Kidney tubule cell (primary cell): ENCODE data around the gene SOX10.
"Not testable (repeated sequence)": the region's sequence is repeated elsewhere in the genome, so short reads cannot be mapped to it uniquely, and the experiment has no call there.

Source experiments
- DNase-seq: peaks from one replicate; pipeline ENCODE4 v3.0.0-alpha.2; 2018; ENCODE audit warnings: low spot score

Gene SOX10

GRCh38 chr22:37985751-37986281 lies 1.5 kb upstream of the SOX10 start:
- no peak for DNase-seq

DNA sequence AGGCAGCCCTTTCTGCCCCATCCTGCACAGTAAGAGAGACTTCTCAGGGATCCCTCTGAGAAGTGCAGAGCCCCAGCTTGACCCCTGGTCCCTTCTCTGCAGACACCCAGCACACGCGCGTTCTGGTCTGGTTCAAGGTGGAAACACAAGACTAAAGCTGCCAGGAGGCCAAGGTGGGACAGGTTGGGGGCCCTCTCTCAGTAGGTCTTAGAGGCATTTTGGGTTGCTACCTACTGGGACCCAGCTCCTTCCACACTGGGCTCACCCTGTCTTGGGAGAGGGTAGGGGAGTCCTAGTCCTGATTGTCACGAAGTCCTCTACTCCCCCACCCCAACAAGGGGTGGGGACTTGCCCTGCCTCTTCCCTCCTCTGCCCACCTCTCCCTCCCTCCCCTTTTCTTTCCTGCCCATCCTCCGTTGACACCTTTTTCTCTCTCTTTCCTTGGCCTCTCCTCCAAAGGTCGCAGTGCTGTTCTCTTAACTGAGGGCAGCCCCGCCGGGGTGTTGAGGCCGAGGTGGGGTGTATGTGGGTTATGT lies 763 bp upstream of the SOX10 start:
- no peak for DNase-seq

DNA sequence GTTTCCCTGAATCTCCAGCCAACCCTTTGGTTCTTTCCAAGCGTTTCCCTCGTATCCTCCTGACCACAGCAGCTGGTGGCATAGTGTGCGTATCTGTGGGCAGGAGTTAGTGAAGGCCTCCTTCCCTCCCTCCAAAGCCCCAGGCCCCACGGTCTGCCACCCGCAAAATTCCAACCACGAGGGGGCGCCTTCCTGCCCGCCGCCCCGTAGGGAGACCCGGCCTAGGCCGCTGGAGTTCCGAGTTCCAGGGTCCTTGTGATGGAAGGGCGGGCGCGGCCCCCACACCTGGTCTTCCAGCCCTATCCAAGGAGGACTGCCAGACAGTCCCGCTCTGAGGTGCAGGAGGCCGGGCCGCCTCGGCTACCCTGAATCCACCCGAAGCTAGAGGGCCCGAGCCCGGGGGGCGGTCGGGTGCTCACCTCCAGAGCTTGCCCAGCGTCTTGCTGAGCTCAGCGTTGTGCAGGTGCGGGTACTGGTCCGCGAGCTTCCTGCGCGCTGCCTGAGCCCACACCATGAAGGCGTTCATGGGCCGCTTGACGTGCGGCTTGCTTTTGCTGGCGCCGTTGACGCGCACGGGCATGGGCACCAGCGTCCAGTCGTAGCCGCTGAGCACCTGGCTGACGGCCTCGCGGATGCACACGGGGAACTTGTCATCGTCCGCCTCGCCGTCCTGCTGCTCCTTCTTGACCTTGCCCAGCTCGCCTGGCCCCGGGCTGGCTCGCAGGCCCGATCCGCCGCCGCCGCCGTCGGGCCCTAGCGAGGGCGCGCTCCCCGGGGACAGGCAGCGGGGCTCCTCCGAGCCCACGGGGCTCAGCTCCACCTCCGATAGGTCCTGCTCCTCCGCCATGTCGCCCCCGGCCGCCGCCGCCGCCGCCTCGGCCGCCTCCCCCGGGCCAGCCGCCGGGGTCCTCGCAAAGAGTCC lies 1.2 kb downstream of the SOX10 start:
- no peak for DNase-seq

GRCh38 chr22:37982151-37982785 lies 2.1 kb downstream of the SOX10 start:
- no peak for DNase-seq

DNA sequence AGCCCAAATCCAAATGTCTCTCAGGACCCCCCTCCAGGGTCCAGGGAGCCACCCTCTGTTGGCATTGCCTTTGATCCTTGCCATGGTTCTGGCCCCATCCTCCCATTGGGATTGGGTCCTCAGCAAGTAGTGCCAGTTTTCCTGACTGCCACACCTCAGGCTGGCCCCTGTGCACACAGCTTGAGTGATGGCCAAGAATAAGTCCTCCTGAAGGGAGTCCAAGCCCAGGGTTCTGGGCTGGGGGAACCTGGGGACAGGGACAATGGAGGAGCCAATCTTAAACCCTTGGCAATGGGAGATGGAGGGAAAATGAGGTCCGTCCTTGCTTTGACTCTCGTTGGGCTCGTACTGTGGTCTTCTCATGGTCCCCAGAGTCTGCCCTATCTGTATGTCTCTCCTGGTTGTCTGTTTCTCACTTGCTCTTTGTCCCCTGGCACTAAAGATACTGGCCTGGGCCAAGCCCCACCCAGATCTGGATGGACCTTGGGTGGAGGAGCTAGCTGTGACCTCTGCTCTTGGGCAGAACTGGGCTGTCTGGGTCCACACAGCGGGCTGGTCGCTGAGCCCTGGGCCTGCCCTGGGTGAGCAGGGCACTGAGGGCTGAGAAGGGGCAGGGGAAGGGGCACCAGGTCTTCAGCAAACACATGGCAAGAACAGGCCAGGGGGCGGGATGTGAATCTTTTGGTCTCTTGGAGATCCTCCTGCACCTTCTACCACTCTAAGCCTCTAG lies 2.9 kb downstream of the SOX10 start:
- DNase-seq: no peak

- no peak for DNase-seq
Measured at GRCh38 chr22:37979782-37980181, 4.6 kb downstream of the SOX10 start.

GRCh38 chr22:37976547-37976946 lies 7.8 kb downstream of the SOX10 start:
- DNase-seq: no peak

GRCh38 chr22:37976022-37976421 lies 8.3 kb downstream of the SOX10 start:
- not testable (repeated sequence) for DNase-seq

DNA sequence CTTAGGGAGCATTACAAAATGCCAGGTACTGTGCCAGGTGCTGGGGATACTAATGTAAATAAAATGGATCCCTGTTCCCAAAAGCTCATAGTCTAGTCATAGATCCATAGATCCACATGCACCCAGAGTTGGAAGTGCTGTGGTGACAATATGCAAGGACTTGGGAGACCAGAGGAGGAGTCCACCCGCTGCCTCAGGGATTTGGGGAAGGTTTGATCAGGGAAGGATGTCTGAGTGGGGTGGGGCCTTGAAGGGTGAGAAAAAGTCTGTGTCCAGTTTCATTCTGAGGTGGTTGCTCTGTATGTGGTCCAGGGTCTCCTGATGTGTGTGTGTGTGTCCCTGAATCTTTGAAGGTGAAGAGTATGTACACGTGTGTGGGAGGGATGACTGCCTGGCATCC lies 9.2 kb downstream of the SOX10 start:
- no peak for DNase-seq

GRCh38 chr22:37973271-37974170 lies 10.8 kb downstream of the SOX10 start:
- no peak for DNase-seq

DNA sequence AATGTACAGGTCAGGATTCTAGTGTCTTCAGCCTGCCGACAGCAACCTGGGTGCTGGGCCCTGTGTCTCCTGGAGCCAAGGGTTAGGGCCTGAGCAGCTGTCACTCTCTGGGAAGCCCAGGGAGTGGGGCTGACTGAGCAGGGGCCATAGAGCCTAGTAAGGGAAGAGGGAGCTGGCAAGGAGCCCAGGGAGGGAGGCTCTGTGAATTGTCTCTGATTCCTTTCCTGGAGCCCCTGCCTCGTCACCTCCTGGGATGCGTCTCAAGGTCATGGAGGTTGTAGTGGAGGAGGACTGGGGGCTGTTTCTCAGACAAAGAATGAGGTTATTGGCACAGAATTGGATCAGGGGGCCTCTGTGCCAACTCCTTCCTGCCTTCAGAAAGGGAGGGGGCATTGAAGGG lies 11.8 kb downstream of the SOX10 start:
- no peak for DNase-seq

DNA sequence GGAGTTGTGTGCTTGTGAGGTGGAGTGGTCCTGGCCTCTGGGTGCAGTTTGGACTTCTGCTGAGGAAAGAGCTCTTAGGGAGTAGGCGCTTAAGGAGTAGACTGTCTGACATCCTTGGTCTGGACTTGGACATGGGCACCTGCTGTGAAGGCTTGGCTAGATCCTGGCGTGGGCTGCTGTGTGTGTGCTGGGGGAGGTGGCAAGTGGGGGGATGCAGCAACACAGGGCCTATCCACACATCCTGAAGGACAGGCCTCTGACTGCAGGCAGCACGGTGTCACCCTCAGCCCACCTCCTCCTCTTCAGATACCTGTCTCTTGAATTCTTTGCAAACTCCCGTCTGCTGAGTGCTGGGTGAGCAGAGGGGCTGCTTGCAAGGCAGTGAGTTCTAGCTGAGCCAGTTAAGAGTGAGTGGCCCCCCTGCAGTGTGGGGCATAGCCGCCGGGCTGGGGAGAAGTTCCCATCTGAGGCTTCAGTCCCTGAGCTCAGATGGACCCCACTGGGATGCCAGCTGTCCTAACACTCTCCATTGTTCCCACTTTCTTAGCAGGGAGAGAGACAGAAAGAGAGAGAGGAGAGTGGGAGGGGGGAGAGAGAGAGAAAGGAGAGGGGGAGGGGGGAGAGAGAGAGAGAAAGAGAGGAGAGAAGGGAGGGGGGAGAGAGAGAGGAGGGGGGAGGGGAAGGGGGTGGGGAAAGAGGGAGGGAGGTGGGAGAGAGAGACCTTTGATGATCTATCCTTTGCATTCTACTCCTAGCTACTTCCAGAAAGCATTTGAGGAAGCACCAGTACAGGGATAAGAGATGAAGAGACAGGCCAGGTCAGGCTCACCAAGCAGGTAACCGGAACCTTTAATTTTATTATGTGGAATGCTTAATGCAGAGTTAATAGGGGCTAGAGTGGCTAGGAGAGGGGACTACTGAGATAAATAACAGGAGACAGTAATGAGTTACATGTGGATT lies 12.6 kb downstream of the SOX10 start:
- no peak for DNase-seq

GRCh38 chr22:37970864-37971263 lies 13.5 kb downstream of the SOX10 start:
- DNase-seq: no peak

DNA sequence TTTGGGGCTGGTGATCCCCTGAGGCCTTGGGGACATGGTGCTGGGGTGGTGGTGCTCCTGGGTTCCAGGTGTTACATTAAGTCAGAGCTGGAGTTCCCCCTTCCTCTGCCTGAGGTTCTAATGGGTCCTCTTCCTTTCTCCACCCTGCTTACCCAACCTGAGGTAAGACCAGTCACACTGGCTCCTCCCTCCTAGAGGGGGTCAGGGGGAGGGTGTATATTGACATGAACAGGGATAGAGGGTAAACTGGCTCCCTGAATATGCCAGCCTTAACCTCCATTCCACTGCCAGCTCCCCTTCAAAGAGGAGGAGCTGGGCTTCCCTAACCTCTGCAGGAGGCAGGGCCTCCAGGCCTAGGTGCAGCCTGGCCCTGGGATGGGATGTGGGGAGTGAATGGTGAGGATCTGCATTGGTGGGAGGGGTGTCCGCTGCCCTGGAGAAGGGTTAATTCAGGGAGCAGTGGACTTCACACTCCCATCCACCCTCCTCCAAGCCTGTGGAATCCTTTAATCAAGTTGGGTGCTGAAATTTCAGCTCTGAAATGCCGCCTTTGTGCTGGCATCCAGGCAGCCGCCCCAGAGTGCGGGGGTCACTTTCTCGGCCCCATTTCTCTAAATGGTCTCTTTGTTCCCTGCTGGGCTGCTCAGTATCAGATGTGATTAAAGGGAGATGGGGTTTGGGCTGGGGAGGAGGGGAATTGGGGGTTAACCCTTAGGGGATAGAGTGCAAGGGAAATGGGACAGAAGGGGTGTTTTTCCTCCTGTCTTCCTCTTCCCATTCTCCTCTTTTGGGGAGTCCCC lies 15.7 kb downstream of the SOX10 start:
- no peak for DNase-seq

DNA sequence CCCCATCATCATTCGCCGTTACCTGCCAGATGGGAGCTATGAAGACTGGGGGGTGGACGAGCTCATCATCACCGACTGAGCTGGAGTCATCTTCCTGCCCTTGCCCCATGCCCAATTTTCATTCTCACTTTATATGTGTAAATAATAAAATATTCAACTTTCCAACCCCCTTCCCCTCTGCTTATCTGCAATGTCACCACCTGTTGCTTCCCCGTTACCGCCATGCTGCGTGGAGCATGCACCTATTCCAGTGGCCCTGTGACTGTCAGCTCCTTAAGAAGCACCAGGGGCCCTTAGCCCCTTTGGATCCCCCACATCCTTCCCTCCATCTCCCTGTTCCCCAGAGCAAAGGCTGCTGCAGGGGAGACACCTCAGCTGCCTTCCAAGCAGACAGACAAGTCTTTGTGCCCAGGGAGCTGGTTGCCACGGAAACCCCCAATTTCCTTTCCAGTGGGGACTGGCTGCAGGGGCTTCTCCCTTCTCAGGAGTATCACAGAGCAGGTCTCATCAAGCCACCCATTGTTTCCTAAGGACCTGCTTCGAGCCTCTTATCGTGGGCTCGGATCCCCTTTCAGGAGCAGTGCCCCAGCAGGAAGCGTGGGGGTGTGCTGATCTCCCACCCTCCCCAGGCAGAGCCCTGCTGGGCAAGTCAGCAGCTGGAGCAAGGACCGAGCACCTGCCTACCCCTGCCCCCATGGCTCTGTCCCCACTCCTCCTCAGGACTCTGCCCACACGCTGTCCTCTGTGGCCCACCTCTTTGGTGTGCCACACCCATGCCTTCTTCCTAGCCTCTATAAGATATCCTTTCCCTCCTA lies 16.5 kb downstream of the SOX10 start:
- DNase-seq: no peak

GRCh38 chr22:37967147-37967546 lies 17.2 kb downstream of the SOX10 start:
- peak; percentile 68 for DNase-seq

DNA sequence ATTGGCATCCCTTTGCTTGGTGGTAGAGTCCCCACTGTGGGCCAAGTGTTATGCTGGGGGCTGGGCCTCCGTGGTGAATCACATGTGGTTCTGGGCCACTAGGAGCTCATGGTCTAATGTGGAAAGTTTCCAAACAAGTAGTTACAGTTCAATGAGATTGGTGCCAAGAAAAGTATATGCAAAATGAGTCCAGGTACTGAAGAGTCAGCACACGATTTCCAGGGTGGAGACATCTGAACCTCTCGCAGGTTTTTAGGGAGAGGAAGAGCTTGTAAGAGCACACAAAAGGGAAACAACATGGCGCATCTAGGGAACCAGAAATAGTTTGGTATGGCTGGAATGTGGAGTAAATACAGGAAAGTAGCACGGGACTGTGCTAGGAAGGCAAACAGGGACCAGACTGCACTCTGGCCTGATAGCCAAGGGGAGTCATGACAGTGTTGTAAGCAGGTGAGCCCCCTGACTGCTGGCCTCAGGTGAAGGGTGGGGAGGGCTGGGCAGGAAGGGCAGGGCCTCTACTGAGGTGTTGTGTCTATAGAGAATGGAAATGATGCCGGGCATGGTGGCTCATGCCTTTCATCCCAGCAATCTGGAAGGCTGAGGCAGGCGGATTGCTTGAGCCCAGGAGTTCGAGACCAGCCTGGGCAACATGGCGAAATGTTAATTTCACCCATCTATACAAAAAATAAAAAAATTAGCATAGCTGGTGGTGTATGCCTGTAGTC lies 18.3 kb downstream of the SOX10 start:
- DNase-seq: peak; percentile 74

GRCh38 chr22:37961062-37961461 lies 23.3 kb downstream of the SOX10 start:
- DNase-seq: no peak
